GM23338 (cell line): Measurements from ENCODE around the gene NUDT4B.
"Not testable (repeated sequence)": the region's sequence is repeated elsewhere in the genome, so short reads cannot be mapped to it uniquely, and the experiment has no call there.

ENCODE experiments used
- EZH2 ChIP-seq: fragments of 200-600 bp; sonication (generic); IDR thresholded peaks from one replicate; pipeline ENCODE4 v1.8.0; 2017; ENCODE audit warnings: antibody characterized with exemption, mild to moderate bottlenecking, low read depth; ENCODE audit not compliant: unreplicated experiment
- EZH2phosphoT487 ChIP-seq: fragments of 200-600 bp; sonication (generic); IDR thresholded peaks from one replicate; pipeline ENCODE4 v1.8.1; 2018; ENCODE audit warnings: antibody characterized with exemption; ENCODE audit not compliant: unreplicated experiment
- TF ChIP-seq, protein P1 (sequence below), 2 experiments: fragments of 200-600 bp in 1 of 2; sonication (generic) in 1 of 2; conservative IDR thresholded peaks; 2 replicates each; pipeline versions ENCODE4 v1.5.1 to v1.6.1; 2016 to 2017; ENCODE audit warnings: antibody characterized with exemption in 2 of 2, low read depth in 2 of 2, mild to moderate bottlenecking in 2 of 2, moderate library complexity in 1 of 2
- TF ChIP-seq, protein P2 (sequence below): IDR thresholded peaks from one replicate; pipeline ENCODE4 v1.6.1; 2018; ENCODE audit warnings: antibody characterized with exemption; ENCODE audit not compliant: unreplicated experiment

DNA sequence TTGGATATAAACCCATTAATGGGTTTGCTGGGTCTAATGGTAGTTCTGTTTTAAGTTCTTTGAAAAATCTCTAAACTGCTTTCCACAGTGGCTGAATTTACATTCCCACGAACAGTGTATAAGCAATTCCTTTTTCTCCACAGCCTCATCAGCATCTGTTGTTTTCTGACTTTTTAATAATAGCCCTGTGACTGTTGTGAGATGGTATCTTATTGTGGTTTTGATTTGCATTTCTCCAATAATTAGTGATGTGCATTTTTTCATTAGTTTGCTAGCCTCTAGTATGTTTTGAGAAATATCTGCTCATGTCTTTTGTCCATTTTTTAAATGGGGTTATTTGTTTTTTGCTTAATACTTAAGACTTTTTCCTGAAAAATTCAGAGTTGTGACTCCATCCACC lies 31.8 kb downstream of the NUDT4B start:
- TF ChIP-seq, protein P1, sequence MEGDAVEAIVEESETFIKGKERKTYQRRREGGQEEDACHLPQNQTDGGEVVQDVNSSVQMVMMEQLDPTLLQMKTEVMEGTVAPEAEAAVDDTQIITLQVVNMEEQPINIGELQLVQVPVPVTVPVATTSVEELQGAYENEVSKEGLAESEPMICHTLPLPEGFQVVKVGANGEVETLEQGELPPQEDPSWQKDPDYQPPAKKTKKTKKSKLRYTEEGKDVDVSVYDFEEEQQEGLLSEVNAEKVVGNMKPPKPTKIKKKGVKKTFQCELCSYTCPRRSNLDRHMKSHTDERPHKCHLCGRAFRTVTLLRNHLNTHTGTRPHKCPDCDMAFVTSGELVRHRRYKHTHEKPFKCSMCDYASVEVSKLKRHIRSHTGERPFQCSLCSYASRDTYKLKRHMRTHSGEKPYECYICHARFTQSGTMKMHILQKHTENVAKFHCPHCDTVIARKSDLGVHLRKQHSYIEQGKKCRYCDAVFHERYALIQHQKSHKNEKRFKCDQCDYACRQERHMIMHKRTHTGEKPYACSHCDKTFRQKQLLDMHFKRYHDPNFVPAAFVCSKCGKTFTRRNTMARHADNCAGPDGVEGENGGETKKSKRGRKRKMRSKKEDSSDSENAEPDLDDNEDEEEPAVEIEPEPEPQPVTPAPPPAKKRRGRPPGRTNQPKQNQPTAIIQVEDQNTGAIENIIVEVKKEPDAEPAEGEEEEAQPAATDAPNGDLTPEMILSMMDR (conservative IDR thresholded peaks at IDR 0.05; ENCODE audit: low read depth in 2 of 2) = not testable (repeated sequence)
- TF ChIP-seq EZH2, EZH2phosphoT487: not testable (repeated sequence)
- TF ChIP-seq, protein P2, sequence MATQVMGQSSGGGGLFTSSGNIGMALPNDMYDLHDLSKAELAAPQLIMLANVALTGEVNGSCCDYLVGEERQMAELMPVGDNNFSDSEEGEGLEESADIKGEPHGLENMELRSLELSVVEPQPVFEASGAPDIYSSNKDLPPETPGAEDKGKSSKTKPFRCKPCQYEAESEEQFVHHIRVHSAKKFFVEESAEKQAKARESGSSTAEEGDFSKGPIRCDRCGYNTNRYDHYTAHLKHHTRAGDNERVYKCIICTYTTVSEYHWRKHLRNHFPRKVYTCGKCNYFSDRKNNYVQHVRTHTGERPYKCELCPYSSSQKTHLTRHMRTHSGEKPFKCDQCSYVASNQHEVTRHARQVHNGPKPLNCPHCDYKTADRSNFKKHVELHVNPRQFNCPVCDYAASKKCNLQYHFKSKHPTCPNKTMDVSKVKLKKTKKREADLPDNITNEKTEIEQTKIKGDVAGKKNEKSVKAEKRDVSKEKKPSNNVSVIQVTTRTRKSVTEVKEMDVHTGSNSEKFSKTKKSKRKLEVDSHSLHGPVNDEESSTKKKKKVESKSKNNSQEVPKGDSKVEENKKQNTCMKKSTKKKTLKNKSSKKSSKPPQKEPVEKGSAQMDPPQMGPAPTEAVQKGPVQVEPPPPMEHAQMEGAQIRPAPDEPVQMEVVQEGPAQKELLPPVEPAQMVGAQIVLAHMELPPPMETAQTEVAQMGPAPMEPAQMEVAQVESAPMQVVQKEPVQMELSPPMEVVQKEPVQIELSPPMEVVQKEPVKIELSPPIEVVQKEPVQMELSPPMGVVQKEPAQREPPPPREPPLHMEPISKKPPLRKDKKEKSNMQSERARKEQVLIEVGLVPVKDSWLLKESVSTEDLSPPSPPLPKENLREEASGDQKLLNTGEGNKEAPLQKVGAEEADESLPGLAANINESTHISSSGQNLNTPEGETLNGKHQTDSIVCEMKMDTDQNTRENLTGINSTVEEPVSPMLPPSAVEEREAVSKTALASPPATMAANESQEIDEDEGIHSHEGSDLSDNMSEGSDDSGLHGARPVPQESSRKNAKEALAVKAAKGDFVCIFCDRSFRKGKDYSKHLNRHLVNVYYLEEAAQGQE = not testable (repeated sequence)
